ENCODE data around the gene PTGR2.

PTGR2 gene

DNA sequence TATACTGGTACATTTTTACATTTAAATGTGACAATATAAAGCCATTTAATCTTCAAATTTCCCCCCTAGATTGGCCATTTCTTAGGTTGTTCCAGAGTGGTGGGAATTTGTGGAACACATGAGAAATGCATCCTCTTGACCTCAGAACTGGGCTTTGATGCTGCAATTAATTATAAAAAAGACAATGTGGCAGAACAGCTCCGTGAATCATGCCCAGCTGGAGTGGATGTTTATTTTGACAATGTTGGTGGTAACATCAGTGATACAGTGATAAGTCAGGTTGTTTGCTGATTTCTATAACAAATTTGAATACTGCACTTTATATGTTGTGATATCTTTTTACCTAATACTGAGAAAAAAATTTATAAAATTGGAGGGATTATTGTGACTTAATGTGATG, 27.4 kb downstream of the PTGR2 start:
- no peak for DNase-seq (ENCODE audit: low read depth)
- H3K4me3 ChIP-seq (ENCODE audit: low read length), result no peak overlapping the region
- TF ChIP-seq, protein P1, sequence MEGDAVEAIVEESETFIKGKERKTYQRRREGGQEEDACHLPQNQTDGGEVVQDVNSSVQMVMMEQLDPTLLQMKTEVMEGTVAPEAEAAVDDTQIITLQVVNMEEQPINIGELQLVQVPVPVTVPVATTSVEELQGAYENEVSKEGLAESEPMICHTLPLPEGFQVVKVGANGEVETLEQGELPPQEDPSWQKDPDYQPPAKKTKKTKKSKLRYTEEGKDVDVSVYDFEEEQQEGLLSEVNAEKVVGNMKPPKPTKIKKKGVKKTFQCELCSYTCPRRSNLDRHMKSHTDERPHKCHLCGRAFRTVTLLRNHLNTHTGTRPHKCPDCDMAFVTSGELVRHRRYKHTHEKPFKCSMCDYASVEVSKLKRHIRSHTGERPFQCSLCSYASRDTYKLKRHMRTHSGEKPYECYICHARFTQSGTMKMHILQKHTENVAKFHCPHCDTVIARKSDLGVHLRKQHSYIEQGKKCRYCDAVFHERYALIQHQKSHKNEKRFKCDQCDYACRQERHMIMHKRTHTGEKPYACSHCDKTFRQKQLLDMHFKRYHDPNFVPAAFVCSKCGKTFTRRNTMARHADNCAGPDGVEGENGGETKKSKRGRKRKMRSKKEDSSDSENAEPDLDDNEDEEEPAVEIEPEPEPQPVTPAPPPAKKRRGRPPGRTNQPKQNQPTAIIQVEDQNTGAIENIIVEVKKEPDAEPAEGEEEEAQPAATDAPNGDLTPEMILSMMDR (IDR thresholded peaks at IDR 0.05; ENCODE audit: insufficient read depth, low read depth, low read length, missing control alignments), result no peak

DNA sequence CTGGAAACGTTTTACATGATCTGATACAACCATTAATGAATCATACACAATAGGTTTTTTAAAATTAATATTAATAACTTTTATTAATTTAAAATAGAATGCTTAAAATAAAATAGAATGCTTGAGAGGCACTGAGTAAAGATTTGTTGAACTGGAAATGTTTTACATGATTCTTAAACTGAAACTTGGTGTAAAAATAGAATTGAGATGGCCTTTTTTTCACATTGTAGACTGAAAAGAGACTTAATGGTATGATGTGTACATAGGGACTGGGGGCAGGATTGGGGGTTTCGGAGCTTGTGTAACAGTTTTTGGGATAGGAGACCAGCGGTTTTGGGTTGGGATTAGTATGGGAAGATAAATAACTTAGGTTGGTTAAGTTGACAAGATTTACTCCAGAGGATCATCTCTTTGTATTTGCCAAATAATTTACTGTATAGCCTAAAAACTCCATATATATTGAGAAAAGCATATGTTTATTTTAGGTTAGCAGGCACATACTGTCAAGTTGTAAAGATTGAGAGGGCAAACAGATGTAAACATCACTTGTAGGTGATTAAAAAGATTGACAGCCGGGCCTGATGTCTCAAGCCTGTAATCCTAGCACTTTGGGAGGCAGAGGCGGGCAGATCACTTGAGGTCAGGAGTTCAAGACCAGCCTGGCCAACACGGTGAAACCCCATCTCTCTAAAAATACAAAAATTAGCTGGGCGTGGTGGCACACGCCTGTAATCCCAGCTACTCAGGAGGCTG, 33.0 kb downstream of the PTGR2 start:
- TF ChIP-seq, protein P1 (IDR thresholded peaks at IDR 0.05; ENCODE audit: insufficient read depth, low read depth, low read length, missing control alignments), result no peak
- H3K4me3 ChIP-seq (ENCODE audit: low read length), result no peak overlapping the region
- no peak for DNase-seq (ENCODE audit: low read depth)

DNA sequence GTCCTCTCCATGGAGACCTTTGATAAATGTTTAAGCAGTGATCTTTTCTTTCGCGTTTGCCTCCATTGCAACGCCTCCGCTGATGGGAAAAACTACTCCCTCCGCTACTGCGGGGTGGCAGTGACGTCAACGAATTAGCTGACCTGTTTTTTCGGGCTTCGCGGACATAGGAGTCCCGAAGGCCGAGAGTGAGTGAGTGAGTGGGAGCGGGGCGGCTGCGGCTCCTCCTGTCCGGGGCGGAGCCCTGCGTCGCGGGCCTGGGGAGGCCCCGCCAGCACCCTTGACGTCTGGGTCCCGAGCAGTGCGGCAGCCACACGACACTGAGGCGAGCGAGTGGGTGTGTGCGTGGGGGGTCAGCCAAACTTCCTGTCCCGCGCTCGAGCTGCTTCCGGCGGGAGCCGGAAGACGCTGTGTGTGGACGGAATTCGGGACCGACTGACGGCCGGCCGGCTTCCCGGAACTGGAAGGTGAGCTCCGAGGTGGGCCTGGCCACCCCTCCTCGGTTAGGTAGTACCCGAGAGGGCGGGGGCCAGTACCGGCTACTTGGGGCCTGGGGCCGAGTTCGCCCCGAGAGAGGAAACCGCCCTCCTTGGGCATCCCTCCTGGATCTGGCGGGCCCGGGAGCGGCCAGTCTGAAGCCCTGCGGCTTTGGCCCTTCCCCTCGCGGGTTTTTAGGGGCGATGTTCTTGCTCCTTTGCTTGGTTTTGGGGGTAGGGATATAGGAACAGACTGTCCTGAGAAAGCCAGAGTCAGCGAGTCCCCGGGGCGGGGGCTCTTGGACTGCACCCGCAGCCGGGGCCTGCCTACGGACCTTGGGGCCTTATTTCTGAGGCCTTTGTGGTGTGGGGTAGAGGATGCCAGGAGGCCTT, 35.1 kb downstream of the PTGR2 start, which contains the start of gene ZNF410:
Gene ZNF410, plus strand, starts transcription at position 411 of the 869 bp plus-strand sequence. CDS start 5,317 bp downstream, outside the sequence.
- H3K4me3 ChIP-seq (ENCODE audit: low read length), result peak within 1 kb of the TSS; percentile 79
- DNase-seq (ENCODE audit: low read depth), result peak; percentile 97
- TF ChIP-seq, protein P1 (IDR thresholded peaks at IDR 0.05; ENCODE audit: insufficient read depth, low read depth, low read length, missing control alignments), result no peak

DNA sequence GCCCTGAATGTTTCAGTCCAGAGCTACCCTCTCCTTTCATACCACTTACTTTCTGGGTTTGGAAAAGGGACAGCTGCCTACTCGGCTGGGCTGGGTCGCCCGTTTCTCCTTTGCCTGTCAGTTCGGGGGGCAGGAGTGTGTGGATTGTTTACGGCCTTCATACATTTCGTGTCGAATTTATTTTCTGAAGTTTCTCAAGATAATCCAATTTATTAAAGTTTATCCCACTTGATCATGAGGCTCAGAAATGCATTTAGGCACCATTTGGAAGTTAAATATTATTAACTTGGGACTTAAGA, 35.6 kb downstream of the PTGR2 start:
- DNase-seq (ENCODE audit: low read depth), result peak; percentile 4
- H3K4me3 ChIP-seq (ENCODE audit: low read length), result peak overlapping the region; percentile 79
- TF ChIP-seq, protein P1 (IDR thresholded peaks at IDR 0.05; ENCODE audit: insufficient read depth, low read depth, low read length, missing control alignments), result no peak

DNA sequence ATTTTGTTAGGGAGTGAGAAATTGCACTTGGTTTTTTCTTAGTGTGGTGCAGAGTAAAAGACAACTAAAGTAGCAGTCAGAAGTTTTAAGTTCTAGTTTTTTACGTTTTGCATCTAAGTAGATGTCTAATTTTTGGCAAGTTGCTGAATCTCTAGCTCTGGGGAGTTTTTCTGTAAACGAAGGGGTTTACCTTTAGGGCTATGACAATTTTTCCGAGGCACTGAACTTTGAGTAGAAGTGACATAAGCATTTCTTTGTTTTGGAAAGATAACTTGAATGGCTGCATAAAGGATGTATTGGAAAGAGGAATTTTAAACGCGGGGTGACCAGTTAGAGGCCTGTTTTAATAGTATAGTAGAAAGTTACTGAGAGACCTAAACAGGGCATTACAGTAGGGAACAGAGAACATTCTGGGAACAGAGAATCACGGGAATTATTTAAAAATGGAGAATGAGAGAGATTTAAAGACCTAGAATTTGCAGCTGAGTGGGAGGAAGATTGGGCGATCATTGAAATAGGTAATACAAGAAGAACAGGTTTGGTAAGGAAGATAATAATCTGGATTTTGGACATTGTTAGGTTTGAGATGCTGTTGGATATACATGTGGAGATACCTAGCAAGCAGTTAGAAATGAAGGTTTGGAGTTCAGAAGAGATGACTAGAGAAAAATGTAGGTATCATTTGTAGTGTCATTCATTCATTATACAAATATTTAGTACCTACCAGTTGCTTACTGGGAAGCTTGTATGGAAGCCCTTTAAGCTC, 36.2 kb downstream of the PTGR2 start:
- TF ChIP-seq, protein P1 (IDR thresholded peaks at IDR 0.05; ENCODE audit: insufficient read depth, low read depth, low read length, missing control alignments), result no peak
- DNase-seq (ENCODE audit: low read depth), result peak; percentile 7
- H3K4me3 ChIP-seq (ENCODE audit: low read length), result peak overlapping the region; percentile 79

DNA sequence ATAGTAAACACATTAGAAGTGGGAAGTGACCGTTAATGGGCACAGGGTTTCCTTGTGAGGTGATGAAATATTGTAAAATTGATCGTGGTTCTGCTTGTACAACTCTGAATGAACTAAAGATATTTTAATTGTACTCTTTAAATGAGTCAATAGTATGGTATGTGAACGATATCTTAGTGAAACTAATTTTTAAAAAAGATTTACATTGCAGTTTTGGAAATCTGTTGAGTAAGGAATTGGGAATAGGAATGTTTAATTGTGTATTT, 36.8 kb downstream of the PTGR2 start:
- peak overlapping the region; percentile 79 for H3K4me3 ChIP-seq (ENCODE audit: low read length)
- TF ChIP-seq, protein P1 (IDR thresholded peaks at IDR 0.05; ENCODE audit: insufficient read depth, low read depth, low read length, missing control alignments), result no peak
- peak; percentile 15 for DNase-seq (ENCODE audit: low read depth)
